OCI-LY1 (cell line): ENCODE results near the gene LRIG3.

Source experiments
- EZH2 ChIP-seq: fragments of 200-600 bp; sonication (generic), shearing (Covaris generic); IDR thresholded peaks from 2 replicates; pipeline ENCODE4 v1.8.0; 2017; ENCODE audit warnings: borderline replicate concordance, mixed run types, mild to moderate bottlenecking, antibody characterized with exemption, low read length, moderate library complexity, mixed read lengths
- TF ChIP-seq, protein P1 (sequence below): fragments of 200-600 bp; sonication (generic), shearing (Covaris generic); IDR thresholded peaks from 2 replicates; pipeline ENCODE4 v1.5.1; 2017; ENCODE audit warnings: mild to moderate bottlenecking, antibody characterized with exemption, low read length, moderate library complexity, mixed read lengths

DNA sequence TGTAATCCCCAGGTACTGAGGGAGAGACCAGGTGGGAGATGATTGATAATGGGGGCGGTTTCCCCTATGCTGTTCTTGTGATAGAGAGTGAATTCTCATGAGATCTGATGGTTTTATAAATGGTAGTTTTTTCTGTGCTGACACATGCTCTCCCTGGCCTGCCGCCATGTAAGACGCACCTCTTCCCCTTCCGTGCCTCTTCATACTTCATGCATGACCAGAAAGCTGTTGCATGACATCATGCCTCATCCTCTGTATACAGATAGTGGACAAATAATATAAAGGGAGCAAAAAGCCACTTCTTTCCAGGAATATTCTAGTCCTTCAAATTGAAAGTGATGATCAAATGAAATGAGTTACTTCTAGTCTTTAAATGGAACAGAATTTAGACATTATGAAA lies 47.3 kb upstream of the LRIG3 start:
- TF ChIP-seq, protein P1, sequence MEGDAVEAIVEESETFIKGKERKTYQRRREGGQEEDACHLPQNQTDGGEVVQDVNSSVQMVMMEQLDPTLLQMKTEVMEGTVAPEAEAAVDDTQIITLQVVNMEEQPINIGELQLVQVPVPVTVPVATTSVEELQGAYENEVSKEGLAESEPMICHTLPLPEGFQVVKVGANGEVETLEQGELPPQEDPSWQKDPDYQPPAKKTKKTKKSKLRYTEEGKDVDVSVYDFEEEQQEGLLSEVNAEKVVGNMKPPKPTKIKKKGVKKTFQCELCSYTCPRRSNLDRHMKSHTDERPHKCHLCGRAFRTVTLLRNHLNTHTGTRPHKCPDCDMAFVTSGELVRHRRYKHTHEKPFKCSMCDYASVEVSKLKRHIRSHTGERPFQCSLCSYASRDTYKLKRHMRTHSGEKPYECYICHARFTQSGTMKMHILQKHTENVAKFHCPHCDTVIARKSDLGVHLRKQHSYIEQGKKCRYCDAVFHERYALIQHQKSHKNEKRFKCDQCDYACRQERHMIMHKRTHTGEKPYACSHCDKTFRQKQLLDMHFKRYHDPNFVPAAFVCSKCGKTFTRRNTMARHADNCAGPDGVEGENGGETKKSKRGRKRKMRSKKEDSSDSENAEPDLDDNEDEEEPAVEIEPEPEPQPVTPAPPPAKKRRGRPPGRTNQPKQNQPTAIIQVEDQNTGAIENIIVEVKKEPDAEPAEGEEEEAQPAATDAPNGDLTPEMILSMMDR, result no peak
- TF ChIP-seq EZH2, result no peak
